Measurements from ENCODE around the gene PRPF8.

The PRPF8 gene

DNA sequence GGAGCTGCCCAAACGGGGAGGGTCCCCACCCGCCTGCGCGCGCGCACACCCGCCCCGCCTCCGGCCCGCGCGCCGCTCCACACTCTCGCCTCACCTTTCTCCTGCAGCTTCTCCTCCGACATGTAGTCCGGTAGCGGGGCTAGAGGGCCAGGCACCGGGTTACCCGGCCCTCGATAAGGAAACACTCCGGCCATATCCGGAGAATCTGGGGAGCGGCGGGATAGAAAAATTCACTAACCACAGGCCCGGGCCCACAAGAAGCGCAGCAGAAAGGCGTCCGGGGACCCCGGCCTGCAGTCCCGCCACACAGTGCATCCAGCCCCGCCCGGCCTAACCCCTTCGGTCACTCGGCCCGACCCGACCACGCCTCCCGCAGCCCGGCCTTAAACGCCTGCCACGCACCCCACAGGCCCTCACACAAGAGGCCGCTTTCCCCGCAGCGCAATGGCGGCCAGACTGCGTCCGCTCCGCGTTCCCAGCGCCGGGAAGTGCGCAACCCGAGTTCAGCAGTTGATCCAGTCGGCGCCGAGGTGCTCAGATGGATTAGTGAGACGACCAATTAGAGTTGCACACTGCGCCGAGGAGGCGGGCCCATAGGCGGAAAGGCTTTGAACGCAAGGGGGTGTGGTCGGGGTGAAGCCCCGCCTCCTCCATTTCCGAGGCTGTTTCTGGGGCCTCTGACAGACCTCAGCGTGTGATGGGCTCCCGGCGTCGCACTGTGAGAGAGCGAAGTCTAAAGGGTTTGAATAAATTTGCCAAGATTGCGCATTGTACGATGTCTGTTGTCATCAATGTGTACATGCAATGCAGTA is at the start of gene PRPF8:
TSS of gene PRPF8 (minus strand) at position 490 of the 812 bp plus-strand sequence. CDS start at position 194, 296 bp downstream.
- peak; percentile 87 for TF ChIP-seq POLR2A (IDR thresholded peaks at IDR 0.05; ENCODE audit: low read depth, low read length)
- DNase-seq (ENCODE audit: insufficient read length, low spot score), result peak; percentile 98
- FAIRE-seq, result peak; percentile 65

DNA sequence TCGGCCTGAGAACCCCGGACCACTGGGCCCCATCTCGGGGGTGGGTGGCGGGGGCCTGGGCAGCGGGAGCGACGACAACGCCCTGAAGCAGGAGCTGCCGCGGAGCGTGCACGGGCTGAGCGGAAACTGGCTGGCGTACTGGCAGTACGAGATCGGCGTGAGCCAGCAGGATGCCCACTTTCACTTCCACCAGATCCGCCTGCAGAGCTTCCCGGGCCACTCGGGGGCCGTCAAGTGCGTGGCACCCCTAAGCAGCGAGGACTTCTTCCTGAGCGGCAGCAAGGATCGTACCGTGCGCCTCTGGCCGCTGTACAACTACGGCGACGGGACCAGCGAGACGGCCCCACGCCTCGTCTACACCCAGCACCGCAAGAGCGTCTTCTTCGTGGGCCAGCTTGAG is 49.1 kb upstream of the PRPF8 start:
- TF ChIP-seq POLR2A (IDR thresholded peaks at IDR 0.05; ENCODE audit: low read depth, low read length), result no peak
- no peak for DNase-seq (ENCODE audit: insufficient read length, low spot score)
- no peak for FAIRE-seq

DNA sequence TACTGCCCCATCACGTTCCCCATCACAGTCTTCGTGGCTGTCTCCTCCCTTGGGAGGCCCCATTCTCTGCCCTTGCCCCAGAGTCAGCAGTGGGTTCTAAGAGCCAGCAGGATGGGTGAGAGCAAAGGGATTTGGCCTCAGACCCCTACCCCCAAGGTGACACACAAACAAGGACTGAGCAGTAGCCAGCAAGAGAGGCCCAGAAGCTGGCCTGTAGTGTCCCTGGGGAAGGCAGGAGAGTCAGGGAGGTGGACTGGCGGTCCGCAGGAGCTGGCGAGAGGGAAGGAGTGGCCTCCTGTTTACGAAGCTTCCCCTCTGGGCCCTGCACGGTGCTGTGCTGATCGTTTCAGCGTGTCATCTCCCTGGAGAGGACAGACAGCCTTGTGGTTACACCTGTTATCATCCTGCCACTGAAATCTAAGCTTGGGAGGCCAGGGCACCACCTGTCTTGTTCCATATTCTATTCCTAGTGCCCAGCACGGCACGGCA is 48.2 kb upstream of the PRPF8 start:
- no peak for FAIRE-seq
- no peak for TF ChIP-seq POLR2A (IDR thresholded peaks at IDR 0.05; ENCODE audit: low read depth, low read length)
- no peak for DNase-seq (ENCODE audit: insufficient read length, low spot score)

DNA sequence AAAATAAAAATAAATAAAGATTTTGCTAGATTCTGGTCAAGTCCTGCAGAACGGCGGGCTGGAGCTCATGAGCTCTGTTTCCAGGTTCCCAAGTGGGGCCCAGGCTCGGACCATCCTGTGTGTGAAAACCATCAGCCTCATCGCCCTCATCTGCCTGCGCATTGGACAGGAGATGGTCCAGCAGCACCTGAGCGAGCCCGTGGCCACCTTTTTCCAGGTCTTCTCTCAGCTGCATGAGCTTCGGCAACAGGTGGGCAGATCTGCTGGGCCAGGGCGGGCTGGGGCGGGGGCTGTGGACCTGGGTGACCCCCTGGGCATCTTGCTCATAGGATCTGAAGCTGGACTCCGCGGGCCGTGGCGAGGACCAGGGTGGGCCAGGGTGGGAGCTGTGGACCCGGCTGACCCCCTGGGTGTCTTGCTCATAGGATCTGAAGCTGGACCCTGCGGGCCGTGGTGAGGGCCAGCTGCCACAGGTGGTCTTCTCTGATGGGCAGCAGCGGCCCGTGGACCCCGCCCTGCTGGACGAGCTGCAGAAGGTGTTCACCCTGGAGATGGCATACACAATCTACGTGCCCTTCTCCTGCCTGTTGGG is 47.7 kb upstream of the PRPF8 start:
- TF ChIP-seq POLR2A (IDR thresholded peaks at IDR 0.05; ENCODE audit: low read depth, low read length), result no peak
- FAIRE-seq (no peak), DNase-seq (ENCODE audit: insufficient read length, low spot score) (no peak)

DNA sequence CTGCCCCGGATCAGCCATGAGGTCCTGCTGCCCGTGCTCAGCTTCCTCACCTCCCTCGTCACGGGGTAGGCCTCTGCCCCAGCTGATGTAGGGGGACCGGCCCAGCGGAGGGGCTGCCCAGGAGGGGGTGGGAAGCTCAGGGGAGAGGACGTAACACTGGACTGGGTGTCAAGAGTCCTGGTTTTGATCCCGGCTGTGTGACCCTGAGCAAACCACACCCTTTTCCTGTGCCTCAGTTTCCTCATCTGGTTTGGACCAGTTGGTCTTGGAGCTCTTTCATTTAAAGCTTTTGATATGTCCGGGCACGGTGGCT is 46.5 kb upstream of the PRPF8 start:
- no peak for FAIRE-seq
- no peak for DNase-seq (ENCODE audit: insufficient read length, low spot score)
- TF ChIP-seq POLR2A (IDR thresholded peaks at IDR 0.05; ENCODE audit: low read depth, low read length), result no peak

DNA sequence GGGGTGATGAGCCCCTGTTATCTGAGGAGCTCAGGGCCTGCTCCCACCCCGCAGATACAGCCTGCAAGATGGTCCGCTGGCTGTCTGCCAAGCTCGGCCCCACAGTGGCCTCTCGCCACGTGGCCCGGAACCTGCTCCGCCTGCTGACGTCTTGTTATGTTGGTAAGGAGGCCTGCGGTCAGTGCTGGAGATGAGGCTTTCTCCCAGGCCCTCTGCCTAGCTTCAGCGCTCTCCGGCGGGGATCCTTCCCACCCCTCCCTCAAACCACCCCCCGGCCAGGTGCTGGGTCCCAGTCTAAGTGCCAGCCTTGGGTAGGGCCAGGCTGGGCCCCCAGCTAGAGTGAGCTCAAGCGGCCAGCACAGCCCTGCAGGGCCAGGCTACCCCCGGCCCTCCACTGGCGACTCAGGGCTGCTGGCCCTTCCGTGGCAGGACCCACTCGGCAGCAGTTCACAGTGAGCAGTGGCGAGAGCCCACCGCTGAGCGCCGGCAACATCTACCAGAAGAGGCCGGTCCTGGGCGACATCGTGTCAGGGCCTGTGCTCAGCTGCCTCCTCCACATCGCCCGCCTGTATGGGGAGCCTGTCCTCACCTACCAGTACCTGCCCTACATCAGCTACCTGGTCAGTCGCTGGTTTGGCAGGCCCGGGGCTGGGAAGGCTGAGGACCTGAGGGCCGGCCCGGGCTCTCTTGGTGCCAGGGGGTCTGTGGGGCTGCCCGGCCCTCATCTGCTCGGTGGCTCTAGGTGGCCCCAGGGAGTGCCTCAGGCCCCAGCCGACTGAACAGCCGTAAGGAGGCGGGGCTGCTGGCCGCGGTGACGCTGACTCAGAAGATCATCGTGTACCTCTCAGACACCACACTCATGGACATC is 45.9 kb upstream of the PRPF8 start:
- FAIRE-seq, result peak; percentile 88
- DNase-seq (ENCODE audit: insufficient read length, low spot score), result peak; percentile 92
- TF ChIP-seq POLR2A (IDR thresholded peaks at IDR 0.05; ENCODE audit: low read depth, low read length), result no peak

DNA sequence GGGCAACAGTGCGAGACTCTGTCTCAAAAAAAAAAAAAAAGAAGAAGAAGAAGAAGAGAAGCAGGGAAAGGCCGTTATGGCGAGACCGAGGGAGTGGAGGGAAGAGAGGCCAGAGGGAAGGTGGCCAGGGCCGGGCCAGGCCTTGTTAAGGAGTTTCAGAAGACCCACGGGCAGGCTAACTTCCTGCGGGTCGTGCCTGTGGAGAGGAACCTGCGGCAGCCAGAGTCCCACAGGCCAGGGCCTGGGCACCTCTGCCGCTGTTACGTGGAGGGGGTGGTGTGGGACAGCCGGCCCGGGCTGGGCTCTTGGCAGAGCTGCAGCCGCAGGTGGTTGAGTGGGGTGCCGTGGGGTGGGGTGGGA is 45.3 kb upstream of the PRPF8 start:
- FAIRE-seq (no peak), DNase-seq (ENCODE audit: insufficient read length, low spot score) (no peak)
- TF ChIP-seq POLR2A (IDR thresholded peaks at IDR 0.05; ENCODE audit: low read depth, low read length), result no peak

DNA sequence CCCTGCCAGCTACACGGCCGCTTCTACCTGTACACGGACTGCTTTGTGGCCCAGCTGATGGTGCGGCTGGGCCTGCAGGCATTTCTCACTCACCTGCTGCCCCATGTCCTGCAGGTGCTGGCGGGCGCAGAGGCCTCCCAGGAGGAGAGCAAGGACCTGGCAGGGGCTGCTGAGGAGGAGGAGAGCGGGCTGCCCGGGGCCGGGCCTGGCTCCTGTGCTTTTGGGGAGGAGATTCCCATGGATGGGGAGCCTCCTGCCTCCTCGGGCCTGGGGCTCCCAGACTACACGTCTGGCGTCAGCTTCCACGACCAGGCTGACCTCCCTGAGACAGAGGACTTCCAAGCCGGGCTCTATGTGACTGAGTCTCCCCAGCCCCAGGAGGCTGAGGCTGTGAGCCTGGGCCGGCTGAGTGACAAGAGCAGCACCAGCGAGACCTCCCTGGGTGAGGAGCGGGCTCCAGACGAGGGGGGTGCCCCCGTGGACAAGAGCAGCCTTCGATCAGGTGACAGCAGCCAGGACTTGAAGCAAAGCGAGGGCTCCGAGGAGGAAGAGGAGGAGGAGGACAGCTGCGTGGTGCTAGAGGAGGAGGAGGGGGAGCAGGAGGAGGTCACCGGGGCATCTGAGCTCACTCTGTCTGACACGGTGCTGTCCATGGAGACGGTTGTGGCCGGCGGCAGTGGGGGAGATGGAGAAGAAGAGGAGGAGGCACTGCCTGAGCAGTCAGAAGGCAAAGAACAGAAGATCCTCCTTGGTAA is 43.4 kb upstream of the PRPF8 start:
- DNase-seq (ENCODE audit: insufficient read length, low spot score), result no peak
- FAIRE-seq, result no peak

DNA sequence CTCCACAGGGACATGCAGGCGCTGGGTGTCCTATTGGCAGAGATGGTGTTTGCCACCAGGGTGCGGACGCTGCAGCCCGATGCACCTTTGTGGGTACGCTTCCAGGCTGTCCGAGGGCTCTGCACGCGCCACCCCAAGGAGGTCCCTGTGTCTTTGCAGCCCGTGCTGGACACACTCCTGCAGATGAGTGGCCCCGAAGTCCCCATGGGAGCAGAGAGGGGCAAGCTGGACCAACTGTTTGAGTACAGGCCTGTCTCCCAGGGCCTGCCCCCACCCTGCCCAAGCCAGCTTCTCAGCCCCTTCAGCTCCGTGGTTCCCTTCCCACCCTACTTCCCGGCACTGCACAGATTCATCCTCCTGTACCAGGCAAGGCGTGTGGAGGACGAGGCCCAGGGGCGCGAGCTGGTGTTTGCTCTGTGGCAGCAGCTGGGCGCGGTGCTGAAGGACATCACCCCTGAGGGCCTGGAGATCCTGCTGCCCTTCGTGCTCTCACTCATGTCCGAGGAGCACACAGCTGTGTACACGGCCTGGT is 42.7 kb upstream of the PRPF8 start:
- no peak for TF ChIP-seq POLR2A (IDR thresholded peaks at IDR 0.05; ENCODE audit: low read depth, low read length)
- FAIRE-seq (no peak), DNase-seq (ENCODE audit: insufficient read length, low spot score) (no peak)

More for the DNA sequence above, 43.4 kb upstream of the PRPF8 start:
- no peak for TF ChIP-seq POLR2A (IDR thresholded peaks at IDR 0.05; ENCODE audit: low read depth, low read length)

DNA sequence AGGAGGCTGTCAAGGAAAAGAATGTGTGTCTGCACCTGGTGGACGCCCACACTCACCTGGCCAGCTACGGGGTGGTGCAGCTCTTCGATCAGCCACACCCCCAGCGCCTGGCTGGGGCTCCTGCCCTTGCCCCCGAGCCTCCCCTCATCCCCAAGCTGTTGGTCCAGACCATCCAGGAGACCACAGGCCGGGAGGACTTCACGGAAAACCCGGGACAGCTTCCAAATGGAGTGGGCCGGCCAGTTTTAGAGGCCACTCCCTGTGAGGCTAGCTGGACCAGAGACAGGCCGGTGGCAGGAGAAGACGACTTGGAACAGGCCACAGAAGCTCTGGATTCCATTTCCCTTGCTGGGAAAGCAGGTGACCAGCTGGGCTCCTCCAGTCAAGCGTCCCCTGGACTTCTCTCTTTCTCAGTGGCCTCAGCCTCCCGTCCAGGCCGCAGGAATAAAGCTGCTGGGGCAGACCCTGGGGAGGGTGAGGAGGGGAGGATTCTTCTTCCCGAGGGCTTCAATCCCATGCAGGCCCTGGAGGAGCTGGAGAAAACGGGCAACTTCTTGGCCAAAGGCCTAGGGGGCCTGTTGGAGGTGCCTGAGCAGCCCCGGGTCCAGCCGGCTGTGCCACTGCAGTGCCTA is 42.1 kb upstream of the PRPF8 start:
- FAIRE-seq, result no peak
- DNase-seq (ENCODE audit: insufficient read length, low spot score), result no peak
- no peak for TF ChIP-seq POLR2A (IDR thresholded peaks at IDR 0.05; ENCODE audit: low read depth, low read length)

DNA sequence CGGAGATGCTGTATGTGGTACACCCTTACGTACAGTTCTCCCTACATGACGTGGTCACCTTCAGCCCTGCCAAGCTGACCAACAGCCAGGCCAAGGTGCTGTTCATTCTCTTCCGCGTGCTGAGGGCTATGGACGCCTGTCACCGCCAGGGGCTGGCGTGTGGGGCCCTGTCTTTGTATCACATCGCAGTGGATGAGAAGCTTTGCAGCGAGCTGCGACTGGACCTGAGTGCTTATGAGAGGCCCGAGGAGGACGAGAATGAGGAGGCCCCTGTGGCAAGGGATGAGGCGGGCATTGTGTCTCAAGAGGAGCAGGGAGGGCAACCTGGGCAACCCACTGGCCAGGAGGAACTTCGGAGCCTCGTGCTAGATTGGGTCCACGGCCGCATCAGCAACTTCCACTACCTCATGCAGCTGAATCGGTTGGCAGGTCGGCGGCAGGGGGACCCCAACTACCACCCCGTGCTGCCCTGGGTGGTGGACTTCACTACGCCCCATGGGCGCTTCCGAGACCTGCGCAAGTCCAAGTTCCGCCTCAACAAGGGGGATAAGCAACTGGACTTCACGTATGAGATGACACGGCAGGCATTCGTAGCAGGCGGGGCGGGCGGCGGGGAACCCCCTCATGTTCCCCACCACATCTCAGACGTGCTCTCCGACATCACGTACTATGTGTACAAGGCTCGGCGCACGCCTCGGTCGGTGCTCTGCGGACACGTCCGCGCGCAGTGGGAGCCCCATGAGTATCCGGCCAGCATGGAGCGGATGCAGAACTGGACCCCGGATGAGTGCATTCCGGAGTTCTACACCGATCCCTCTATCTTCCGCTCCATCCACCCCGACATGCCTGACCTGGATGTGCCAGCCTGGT is 41.2 kb upstream of the PRPF8 start:
- DNase-seq (ENCODE audit: insufficient read length, low spot score) (no peak), FAIRE-seq (no peak)
- no peak for TF ChIP-seq POLR2A (IDR thresholded peaks at IDR 0.05; ENCODE audit: low read depth, low read length)
